Heart left ventricle (tissue), 13 donors: ENCODE data around the gene TOPAZ1.

Experiments
- CTCF ChIP-seq, 12 donors: fragments of 200-600 bp; sonication (generic) in 4 of 12; IDR thresholded peaks; one replicate each; pipeline versions ENCODE4 v1.5.0 to v1.8.0; 2018 to 2022; ENCODE audit warnings: antibody characterized with exemption in 12 of 12, mild to moderate bottlenecking in 5 of 12
- POLR2A ChIP-seq, 2 donors: fragments of 450-650 bp; IDR thresholded peaks; one replicate each; pipeline ENCODE4 v1.6.1; 2017; ENCODE audit warnings: antibody characterized with exemption in 2 of 2, mild to moderate bottlenecking in 2 of 2, moderate library complexity in 2 of 2
- donor health status: ischemic (EF 13 %, LVEDD 7.1; RV severe dilation, severe dysfunction).
- donor health status: DM: no; HTN: yes; CAD: no.
- donor health status: DM: no; HTN: no; CAD: no.
- donor health status: ischemic (EF 25% LVEDD 6.9; RV normal size, moderate dysfunction).
- donor health status: ischemic (EF 25% LVEDD 5.7; RV mildly dilated, moderate dysfunction).
- donor health status: ischemic (EF 35%, LVEDD 5.7; RV mildly dilated, moderate dysfunction).
- donor health status: nonischemic (EF 11% LVEDD 7.7; RV severe dilation, severe dysfunction).
- donor health status: DM: yes; HTN: yes; CAD: no.
- donor health status: PGD.
- donor health status: ischemic (EF 29% LVEDD 5.4; RV normal size, mild dysfunction).
- donor health status: nonischemic (EF 23%, LVEDD 6.1; RV moderate dilation, normal function).

- TF ChIP-seq CTCF (IDR thresholded peaks at IDR 0.05) (no peak), POLR2A (IDR thresholded peaks at IDR 0.05) (no peak)
Observed at GRCh38 chr3:44210967-44211366, 30.7 kb upstream of the TOPAZ1 start.
